GM19099 (cell line): ENCODE measurements around the gene CNTRL.

Experiments
- POLR2A ChIP-seq: IDR thresholded peaks from 3 replicates; pipeline ENCODE4 v1.6.1; 2011; ENCODE audit warnings: low read depth; ENCODE audit not compliant: insufficient read length; ENCODE audit errors: extremely low read depth

Gene CNTRL

GRCh38 chr9:121221664-121222055, 146.9 kb downstream of the CNTRL start:
- no peak for TF ChIP-seq POLR2A

- TF ChIP-seq POLR2A, result no peak
These were observed 147.9 kb downstream of the CNTRL start for GRCh38 chr9:121222524-121223171.

GRCh38 chr9:121225240-121225639, 150.5 kb downstream of the CNTRL start:
- no peak for TF ChIP-seq POLR2A

- TF ChIP-seq POLR2A, result no peak
These were observed 151.4 kb downstream of the CNTRL start for GRCh38 chr9:121226175-121226574.
